Mesenchymal stem cell (in vitro differentiated cells and primary cell): ENCODE data around the gene ZC3H13.

Source experiments
- DNase-seq: peaks from one replicate; pipeline ENCODE4 v3.0.0-alpha.2; 2013
- H2AFZ ChIP-seq: one replicate; pipeline ENCODE4 v1.6.1; 2013; ENCODE audit warnings: low read depth, mild to moderate bottlenecking, control low read depth, inconsistent platforms, low read length, moderate library complexity
- H2AK5ac ChIP-seq: 2 replicates; pipeline ENCODE4 v1.6.1; 2013; ENCODE audit warnings: low read length, moderate library complexity, mild to moderate bottlenecking, inconsistent platforms; ENCODE audit not compliant: severe bottlenecking
- H2BK120ac ChIP-seq: one replicate; pipeline ENCODE4 v1.6.1; 2013; ENCODE audit warnings: low read depth, mild to moderate bottlenecking, inconsistent platforms, low read length, moderate library complexity
- H2BK12ac ChIP-seq, 2 experiments: one replicate each; pipeline ENCODE4 v1.6.1; 2013; ENCODE audit warnings: inconsistent platforms in 2 of 2, low read length in 2 of 2, mild to moderate bottlenecking in 2 of 2, moderate library complexity in 2 of 2, control low read depth in 1 of 2
- H2BK15ac ChIP-seq: one replicate; pipeline ENCODE4 v1.6.1; 2013; ENCODE audit warnings: mild to moderate bottlenecking, low read depth, inconsistent platforms; ENCODE audit not compliant: poor library complexity, severe bottlenecking
- H2BK5ac ChIP-seq: 2 replicates; pipeline ENCODE4 v1.6.1; 2013; ENCODE audit warnings: low read depth, mild to moderate bottlenecking, low read length, control low read depth, inconsistent platforms; ENCODE audit not compliant: poor library complexity, severe bottlenecking
- H3K14ac ChIP-seq, 2 experiments: one replicate each; pipeline ENCODE4 v1.6.1; 2013; ENCODE audit warnings: inconsistent platforms in 2 of 2, low read length in 2 of 2, control low read depth in 1 of 2, mild to moderate bottlenecking in 1 of 2, moderate library complexity in 1 of 2
- H3K18ac ChIP-seq, 2 experiments: one replicate each; pipeline ENCODE4 v1.6.1; 2013; ENCODE audit warnings: inconsistent platforms in 2 of 2, low read length in 2 of 2, control low read depth in 1 of 2, low read depth in 1 of 2, mild to moderate bottlenecking in 1 of 2
- H3K23ac ChIP-seq, 2 experiments: one replicate each; pipeline ENCODE4 v1.6.1; 2013; ENCODE audit warnings: inconsistent platforms in 2 of 2, low read length in 2 of 2, mild to moderate bottlenecking in 2 of 2, moderate library complexity in 2 of 2, control low read depth in 1 of 2
- H3K27ac ChIP-seq: 2 replicates; pipeline ENCODE4 v1.5.1; 2013; ENCODE audit warnings: mild to moderate bottlenecking, moderate library complexity, low read length, control low read depth, inconsistent platforms; ENCODE audit not compliant: poor library complexity, severe bottlenecking
- H3K27me3 ChIP-seq, 2 experiments: 2 replicates each; pipeline versions ENCODE4 v1.6.1 to v1.7.0; 2013; ENCODE audit warnings: low read length in 2 of 2, mild to moderate bottlenecking in 2 of 2, moderate library complexity in 2 of 2, control low read depth in 1 of 2, inconsistent platforms in 1 of 2; ENCODE audit not compliant: control insufficient read depth in 1 of 2, insufficient read depth in 1 of 2
- H3K36me3 ChIP-seq, 2 experiments: 2 replicates each; pipeline versions ENCODE4 v1.6.1 to v1.7.0; 2013; ENCODE audit warnings: low read length in 2 of 2, control low read depth in 1 of 2, inconsistent platforms in 1 of 2, low read depth in 1 of 2, mild to moderate bottlenecking in 1 of 2; ENCODE audit not compliant: insufficient read depth in 2 of 2, control insufficient read depth in 1 of 2
- H3K4ac ChIP-seq, 2 experiments: one replicate each; pipeline ENCODE4 v1.6.1; 2013; ENCODE audit warnings: inconsistent platforms in 2 of 2, low read length in 2 of 2, mild to moderate bottlenecking in 2 of 2, moderate library complexity in 2 of 2, control low read depth in 1 of 2, low read depth in 1 of 2
- H3K4me1 ChIP-seq: 2 replicates; pipeline ENCODE4 v1.6.1; 2013; ENCODE audit warnings: low read depth, low read length, control low read depth; ENCODE audit not compliant: control insufficient read depth, insufficient read depth
- H3K4me2 ChIP-seq: 2 replicates; pipeline ENCODE4 v1.6.1; 2013; ENCODE audit warnings: low read length, mild to moderate bottlenecking, inconsistent platforms; ENCODE audit not compliant: poor library complexity, severe bottlenecking
- H3K4me3 ChIP-seq, 2 experiments: 2 replicates each; pipeline versions ENCODE4 v1.5.1 to v1.7.0; 2013; ENCODE audit warnings: low read length in 2 of 2, mild to moderate bottlenecking in 2 of 2, control low read depth in 1 of 2, low read depth in 1 of 2; ENCODE audit not compliant: insufficient read depth in 1 of 2
- H3K79me1 ChIP-seq: replicated peaks from 2 replicates; pipeline ENCODE4 v1.6.1; 2013; ENCODE audit warnings: mild to moderate bottlenecking, control low read depth, low read length, inconsistent platforms; ENCODE audit not compliant: poor library complexity, severe bottlenecking
- H3K9ac ChIP-seq: 2 replicates; pipeline ENCODE4 v1.7.0; 2013; ENCODE audit warnings: mild to moderate bottlenecking, low read length, moderate library complexity
- H3K9me3 ChIP-seq: 2 replicates; pipeline ENCODE4 v1.7.0; 2013; ENCODE audit warnings: mild to moderate bottlenecking, low read length; ENCODE audit not compliant: control insufficient read depth
- H4K8ac ChIP-seq: one replicate; pipeline ENCODE4 v1.6.1; 2013; ENCODE audit warnings: inconsistent platforms, mild to moderate bottlenecking, low read length, moderate library complexity
- H4K91ac ChIP-seq: one replicate; pipeline ENCODE4 v1.6.1; 2013; ENCODE audit warnings: mild to moderate bottlenecking, low read length, inconsistent platforms
- WGBS: methylation state at CpG from one replicate; pipeline ENCODE4 v1.1.7; 2013; ENCODE audit warnings: mixed read lengths; 5-methylcytosine and 5-hydroxymethylcytosine counted together

Gene ZC3H13

GRCh38 chr13:45915686-45916439, 136.7 kb downstream of the ZC3H13 start:
- Histone ChIP-seq H3K4me3 (no peak overlapping the region), H2BK5ac (no peak overlapping the region), H3K9ac (no peak overlapping the region), H3K79me1 (no peaks in the 10 kb centered on the region), H3K36me3 (no peaks in the 10 kb centered on the region), H3K4me1 (no peaks in the 10 kb centered on the region), H3K4me2 (no peak overlapping the region), H3K18ac (no peak overlapping the region), H4K8ac (no peak overlapping the region), H3K4ac (no peak overlapping the region), H2BK15ac (no peak overlapping the region), H3K9me3 (peaks cover 8% of the 10 kb centered on the region), H3K14ac (no peak overlapping the region), H2AFZ (no peak overlapping the region), H2AK5ac (no peak overlapping the region), H2BK12ac (no peak overlapping the region), H3K27me3 (peaks cover under 1 to 3% of the 10 kb centered on the region in 2 experiments), H2BK120ac (no peak overlapping the region), H4K91ac (no peak overlapping the region), H3K23ac (no peak overlapping the region), H3K27ac (no peak overlapping the region)
- no peak for DNase-seq
- WGBS = 93% methylated on average over 5 of the region's 7 CpGs

GRCh38 chr13:45909673-45910072, 142.9 kb downstream of the ZC3H13 start:
- no peak overlapping the region for H3K4me2 ChIP-seq
- H3K4ac ChIP-seq = no peak overlapping the region
- no peak for DNase-seq
- no peaks in the 10 kb centered on the region for H3K4me1 ChIP-seq
- no peak overlapping the region for H2BK120ac ChIP-seq
- no peak overlapping the region for H2BK12ac ChIP-seq
- no peak overlapping the region for H2BK15ac ChIP-seq
- peaks cover under 1 to 31% of the 10 kb centered on the region in 2 experiments for H3K27me3 ChIP-seq
- H3K9me3 ChIP-seq = peaks cover 8% of the 10 kb centered on the region
- H2AFZ ChIP-seq = no peak overlapping the region
- no peak overlapping the region for H3K4me3 ChIP-seq
- H3K9ac ChIP-seq = no peak overlapping the region
- H3K23ac ChIP-seq = no peak overlapping the region
- no peak overlapping the region for H2AK5ac ChIP-seq
- no peak overlapping the region for H3K18ac ChIP-seq
- H3K27ac ChIP-seq = no peak overlapping the region
- H2BK5ac ChIP-seq = no peak overlapping the region
- H4K91ac ChIP-seq = no peak overlapping the region
- no peaks in the 10 kb centered on the region for H3K36me3 ChIP-seq
- 78% methylated on average over 7 of the region's 7 CpGs for WGBS
- no peak overlapping the region for H4K8ac ChIP-seq
- no peak overlapping the region for H3K14ac ChIP-seq
- H3K79me1 ChIP-seq = no peaks in the 10 kb centered on the region

GRCh38 chr13:45909089-45909488, 143.5 kb downstream of the ZC3H13 start:
- no peaks in the 10 kb centered on the region for H3K36me3 ChIP-seq
- peaks cover 6 to 31% of the 10 kb centered on the region in 2 experiments for H3K27me3 ChIP-seq
- no peak for DNase-seq
- no peak overlapping the region for H3K23ac ChIP-seq
- peaks cover 8% of the 10 kb centered on the region for H3K9me3 ChIP-seq
- H3K9ac ChIP-seq = no peak overlapping the region
- H3K4me1 ChIP-seq = no peaks in the 10 kb centered on the region
- H3K14ac ChIP-seq = no peak overlapping the region
- WGBS = 61% methylated on average over 2 of the region's 3 CpGs
- no peak overlapping the region for H4K91ac ChIP-seq
- H4K8ac ChIP-seq = no peak overlapping the region
- H2BK120ac ChIP-seq = no peak overlapping the region
- no peak overlapping the region for H2BK5ac ChIP-seq
- no peak overlapping the region for H3K18ac ChIP-seq
- H2AK5ac ChIP-seq = no peak overlapping the region
- no peak overlapping the region for H3K4me2 ChIP-seq
- H3K79me1 ChIP-seq = no peaks in the 10 kb centered on the region
- no peak overlapping the region for H2BK15ac ChIP-seq
- H2BK12ac ChIP-seq = no peak overlapping the region
- H3K27ac ChIP-seq = no peak overlapping the region
- no peak overlapping the region for H3K4me3 ChIP-seq
- H2AFZ ChIP-seq = no peak overlapping the region
- no peak overlapping the region for H3K4ac ChIP-seq

- Histone ChIP-seq H3K4me2 (no peak overlapping the region), H3K9me3 (peaks cover 8% of the 10 kb centered on the region), H3K23ac (no peak overlapping the region), H3K36me3 (no peaks in the 10 kb centered on the region), H4K8ac (no peak overlapping the region), H2BK5ac (no peak overlapping the region), H2BK12ac (no peak overlapping the region), H2AK5ac (no peak overlapping the region), H2BK15ac (no peak overlapping the region), H3K79me1 (no peaks in the 10 kb centered on the region), H3K18ac (no peak overlapping the region), H4K91ac (no peak overlapping the region), H3K27ac (no peak overlapping the region), H3K14ac (no peak overlapping the region), H2BK120ac (no peak overlapping the region), H3K9ac (no peak overlapping the region), H3K4ac (no peak overlapping the region), H2AFZ (no peak overlapping the region), H3K4me1 (no peaks in the 10 kb centered on the region), H3K27me3 (peaks cover 6 to 34% of the 10 kb centered on the region in 2 experiments), H3K4me3 (no peak overlapping the region)
- WGBS = 62% methylated on average over 11 of the region's 11 CpGs
- DNase-seq = no peak
Measured at GRCh38 chr13:45907503-45907902, 145.0 kb downstream of the ZC3H13 start.
